ENCODE measurements around the gene ZBTB34. TPM values are rescaled to one million over a fixed set of nuclear protein-coding genes. Genes with fewer than 3 reads are reported as not detected.

Gene ZBTB34, protein sequence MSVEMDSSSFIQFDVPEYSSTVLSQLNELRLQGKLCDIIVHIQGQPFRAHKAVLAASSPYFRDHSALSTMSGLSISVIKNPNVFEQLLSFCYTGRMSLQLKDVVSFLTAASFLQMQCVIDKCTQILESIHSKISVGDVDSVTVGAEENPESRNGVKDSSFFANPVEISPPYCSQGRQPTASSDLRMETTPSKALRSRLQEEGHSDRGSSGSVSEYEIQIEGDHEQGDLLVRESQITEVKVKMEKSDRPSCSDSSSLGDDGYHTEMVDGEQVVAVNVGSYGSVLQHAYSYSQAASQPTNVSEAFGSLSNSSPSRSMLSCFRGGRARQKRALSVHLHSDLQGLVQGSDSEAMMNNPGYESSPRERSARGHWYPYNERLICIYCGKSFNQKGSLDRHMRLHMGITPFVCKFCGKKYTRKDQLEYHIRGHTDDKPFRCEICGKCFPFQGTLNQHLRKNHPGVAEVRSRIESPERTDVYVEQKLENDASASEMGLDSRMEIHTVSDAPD
- total RNA-seq = 5.0 and 8.9 TPM in 2 replicates

DNA sequence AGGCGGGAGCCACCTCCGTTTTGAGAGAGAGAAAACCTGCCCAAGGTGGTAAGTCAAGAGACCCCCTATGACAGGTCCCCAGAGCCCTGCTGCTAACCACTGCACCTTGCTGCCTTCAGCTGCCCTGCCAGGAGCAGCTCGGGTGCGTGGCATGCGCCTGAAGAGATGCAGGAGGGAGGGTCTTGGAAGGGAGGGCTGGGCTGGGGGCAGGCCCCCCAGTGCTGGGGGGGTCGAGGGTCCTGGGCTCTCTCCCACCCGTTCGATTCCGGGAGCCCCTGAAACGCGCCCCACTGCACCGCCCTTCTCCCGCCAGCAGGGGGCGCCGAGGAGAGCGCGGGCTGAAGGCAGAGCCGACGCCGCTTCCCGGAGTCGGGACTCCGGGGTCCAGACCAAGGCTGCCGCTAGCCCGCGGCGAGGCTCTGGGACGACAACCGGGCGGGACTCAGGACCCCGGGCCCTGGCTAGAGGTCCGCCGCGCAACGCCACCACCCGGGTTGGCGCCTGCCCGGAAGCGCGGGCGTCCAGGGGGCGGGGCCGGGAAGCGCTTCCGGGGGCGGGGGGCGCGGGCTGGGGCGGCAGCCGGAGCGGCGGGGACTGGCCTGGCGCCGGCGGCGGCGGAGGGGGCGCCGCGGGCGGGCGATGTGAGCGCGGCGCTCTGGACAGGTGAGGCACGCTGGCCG is at the start of gene ZBTB34:
Gene ZBTB34 (plus strand): TSS at position 563 of the 680 bp plus-strand sequence. CDS start 18,761 bp downstream, outside the sequence.

DNA sequence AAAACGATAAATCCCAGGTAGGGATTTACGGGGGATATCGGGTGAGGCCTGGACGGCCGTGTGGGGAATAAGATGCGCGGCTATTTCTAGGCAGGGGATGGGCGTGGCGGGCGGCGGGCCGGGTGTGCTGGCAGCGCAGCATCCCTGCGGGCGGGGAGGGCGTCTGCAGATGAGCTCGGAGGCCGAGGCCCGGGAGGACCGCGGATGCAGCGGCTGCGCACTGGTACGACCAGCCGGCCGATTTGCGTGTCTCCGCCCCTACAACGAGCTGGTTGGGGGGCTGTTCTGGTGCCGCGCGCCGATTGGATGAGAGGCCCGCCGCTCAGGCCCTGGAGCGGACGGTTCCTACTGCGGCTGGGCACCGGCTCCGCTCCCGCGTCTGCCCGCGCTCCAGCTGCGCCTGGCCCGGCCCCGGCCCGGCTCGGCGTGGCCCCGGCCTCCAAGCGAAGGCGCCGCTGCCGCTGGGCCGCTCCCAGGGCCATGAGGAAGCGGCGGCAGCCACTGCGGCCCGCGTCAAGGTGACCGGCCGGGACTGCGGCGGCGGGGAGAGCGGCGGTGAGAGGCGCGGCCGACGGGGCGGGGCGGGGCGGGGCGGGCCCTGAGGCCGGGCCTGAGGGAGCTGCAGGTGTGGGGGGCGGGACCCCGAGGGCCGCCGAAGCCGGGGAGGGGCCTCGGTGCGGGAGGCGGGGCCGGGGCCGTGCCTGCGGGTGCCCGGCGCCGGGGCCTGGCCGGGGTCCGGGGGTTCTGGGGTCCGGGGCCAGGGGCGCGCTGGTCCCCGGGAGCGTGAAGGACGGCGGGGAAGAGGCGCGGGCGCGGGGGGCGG is 54.2 kb downstream of the ZBTB34 start, which contains the start of gene RALGPS1:
Gene RALGPS1 (plus strand): TSS at position 325 of the 823 bp plus-strand sequence. CDS start 47,508 bp downstream, outside the sequence.

Other genes with a start within 250 kb of the ZBTB34 start
- gene LMX1B, start 246.7 kb upstream of the ZBTB34 start, total RNA-seq = not detected in 2 replicates
- 5.3 and 6.7 TPM in 2 replicates for gene ZBTB43, start 55.6 kb upstream of the ZBTB34 start, total RNA-seq
- 0.70 and 3.7 TPM in 2 replicates for gene RALGPS1, start 54.1 kb downstream of the ZBTB34 start, total RNA-seq

Data from pericardium fibroblast (primary cell).